ENCODE data around the gene MAGEA11.
"Not testable (repeated sequence)": the region's sequence is repeated elsewhere in the genome, so short reads cannot be mapped to it uniquely, and the experiment has no call there.

- TF ChIP-seq CTCF (conservative IDR thresholded peaks at IDR 0.05; ENCODE audit: low read depth, low read length); EZH2 (IDR thresholded peaks at IDR 0.05; ENCODE audit: borderline replicate concordance, low read depth, low read length, poor library complexity, severe bottlenecking): not testable (repeated sequence)
Measured at GRCh38 chrX:149721241-149721640, 9.4 kb downstream of the MAGEA11 start.
